HG03575 (cell line): ENCODE data around the gene SMYD5.
"Not testable (repeated sequence)": the region's sequence is repeated elsewhere in the genome, so short reads cannot be mapped to it uniquely, and the experiment has no call there.

ENCODE experiments used
- ATAC-seq: cut with Tn5 transposase; IDR thresholded peaks from one replicate; pipeline ENCODE4 v1.9.1; 2021; ENCODE audit not compliant: unreplicated experiment, insufficient number of reproducible peaks, low FRiP score; ENCODE audit errors: extremely low read depth

The SMYD5 gene

GRCh38 chr2:73214120-73215035, at the start of gene SMYD5:
TSS of gene SMYD5 (plus strand) at chr2:73214245. CDS start at chr2:73214267, 22 bp downstream.
- ATAC-seq, result peak; percentile 74

- ATAC-seq, result not testable (repeated sequence)
These were observed 48.1 kb upstream of the SMYD5 start for GRCh38 chr2:73165978-73166377.

- not testable (repeated sequence) for ATAC-seq
These were observed 47.2 kb upstream of the SMYD5 start for GRCh38 chr2:73166813-73167212.

- not testable (repeated sequence) for ATAC-seq
These were observed 45.7 kb upstream of the SMYD5 start for GRCh38 chr2:73168348-73168747.

GRCh38 chr2:73170341-73170740, 43.7 kb upstream of the SMYD5 start:
- not testable (repeated sequence) for ATAC-seq

GRCh38 chr2:73172963-73173362, 41.1 kb upstream of the SMYD5 start:
- no peak for ATAC-seq

- no peak for ATAC-seq
These were observed 40.3 kb upstream of the SMYD5 start for GRCh38 chr2:73173781-73174180.

- no peak for ATAC-seq
These were observed 39.8 kb upstream of the SMYD5 start for GRCh38 chr2:73174244-73174643.

- ATAC-seq, result no peak
These were observed 38.9 kb upstream of the SMYD5 start for GRCh38 chr2:73174941-73175662.

GRCh38 chr2:73175663-73176204, 38.3 kb upstream of the SMYD5 start:
- no peak for ATAC-seq

GRCh38 chr2:73176205-73176880, 37.7 kb upstream of the SMYD5 start:
- ATAC-seq, result no peak

GRCh38 chr2:73176881-73177644, 37.0 kb upstream of the SMYD5 start:
- no peak for ATAC-seq

- no peak for ATAC-seq
These were observed 36.3 kb upstream of the SMYD5 start for GRCh38 chr2:73177645-73178255.

GRCh38 chr2:73185965-73186364, 28.1 kb upstream of the SMYD5 start:
- no peak for ATAC-seq

- no peak for ATAC-seq
These were observed 26.5 kb upstream of the SMYD5 start for GRCh38 chr2:73187549-73187948.

- no peak for ATAC-seq
These were observed 16.5 kb upstream of the SMYD5 start for GRCh38 chr2:73197579-73197978.

- not testable (repeated sequence) for ATAC-seq
These were observed 13.8 kb upstream of the SMYD5 start for GRCh38 chr2:73200281-73200680.
